Activated B cell treated with CpG ODN at 0.5 μM for 24 hours (primary cell): Measurements from ENCODE around the gene STXBP6. TPM values are rescaled to one million over a fixed set of nuclear protein-coding genes. Genes with fewer than 3 reads are reported as not detected.

Experiments used
- ATAC-seq: fragments of 200-7000 bp; cut with Tn5 transposase; one replicate; pipeline ENCODE4 v1.10.0; 2021; ENCODE audit warnings: low read depth, mild to moderate bottlenecking, moderate library complexity
- CTCF ChIA-PET: fragments of 350-600 bp; sonication (Branson Sonifier 250); formaldehyde crosslinking; loops from one replicate; lab custom pipeline; 2021; ENCODE audit warnings: antibody characterized with exemption; lab: Charles Lee
- POLR2A ChIA-PET: fragments of 350-600 bp; sonication (Branson Sonifier 250); formaldehyde crosslinking; loops from one replicate; lab custom pipeline; 2021; ENCODE audit warnings: antibody characterized with exemption; lab: Charles Lee
- DNase-seq: peaks from one replicate; pipeline ENCODE4 v3.0.0; 2022
- H3K27ac Mint-ChIP-seq: one replicate; pipeline ENCODE4 v1.8.0; 2020; ENCODE audit warnings: mixed read lengths
- H3K27me3 Mint-ChIP-seq: one replicate; pipeline ENCODE4 v1.8.0; 2021; ENCODE audit warnings: mixed read lengths
- H3K36me3 Mint-ChIP-seq: one replicate; pipeline ENCODE4 v1.8.0; 2021; ENCODE audit warnings: low read depth, mixed read lengths
- H3K4me1 Mint-ChIP-seq: one replicate; pipeline ENCODE4 v1.8.0; 2021; ENCODE audit warnings: mixed read lengths
- H3K4me3 Mint-ChIP-seq: one replicate; pipeline ENCODE4 v1.8.0; 2020; ENCODE audit warnings: mild to moderate bottlenecking, mixed read lengths
- H3K9me3 Mint-ChIP-seq: one replicate; pipeline ENCODE4 v1.8.0; 2020; ENCODE audit warnings: mixed read lengths
- intact Hi-C: fragments of 100-400 bp; cut with micrococcal nuclease; formaldehyde crosslinking; loops from one replicate; pipeline ENCODE4 v1.15.1; 2024
- total RNA-seq: library from RNA; stranded (reverse); gene quantifications from 2 replicates; pipeline ENCODE4 v1.2.3, GENCODE V29; 2022
- TF ChIP-seq, protein P1 (sequence below): fragments of 200-600 bp; IDR thresholded peaks from one replicate; pipeline ENCODE4 v1.8.0; 2022; ENCODE audit warnings: antibody characterized with exemption, mild to moderate bottlenecking

The STXBP6 gene
- total RNA-seq, 1 donor from 2014 or later = 0.22 TPM

DNA sequence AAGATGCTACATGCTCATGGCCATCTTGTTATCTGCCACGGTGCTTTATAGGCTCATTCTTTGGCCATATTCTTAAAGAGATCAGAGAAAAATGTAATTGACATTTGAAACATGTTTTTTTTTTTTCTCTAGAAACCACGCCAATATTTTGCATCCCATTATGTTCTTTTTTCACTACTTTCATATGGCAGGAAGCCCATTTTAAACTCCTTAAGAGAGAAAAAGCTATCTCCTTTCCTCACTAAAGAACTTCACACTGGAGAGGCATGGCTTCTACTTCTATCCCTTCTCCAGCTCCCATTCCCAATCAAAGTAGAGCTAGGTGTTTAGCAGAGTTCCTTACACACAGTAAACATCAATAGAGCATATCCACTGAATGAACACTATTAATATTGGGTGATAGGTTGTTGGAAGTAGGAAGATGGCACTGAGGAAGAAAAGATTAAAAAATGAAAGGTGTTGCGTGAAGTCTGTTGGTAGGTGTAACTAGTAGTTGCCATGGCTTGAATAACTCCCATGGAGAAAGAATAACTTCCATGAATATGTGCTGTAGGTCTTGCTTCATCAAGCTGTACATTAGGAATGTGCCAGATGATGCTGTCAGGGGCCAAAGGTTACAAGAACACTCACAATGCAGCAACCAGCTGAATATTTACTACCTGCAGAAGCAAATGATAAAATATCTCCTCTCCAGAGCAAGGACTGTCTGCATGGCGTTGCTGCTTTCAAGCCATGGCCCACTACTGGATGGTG is 178.8 kb downstream of the STXBP6 start:
- no peak overlapping the region for H3K27ac Mint-ChIP-seq
- H3K9me3 Mint-ChIP-seq = no peaks in the 10 kb centered on the region
- no peaks in the 10 kb centered on the region for H3K36me3 Mint-ChIP-seq
- TF ChIP-seq, protein P1, sequence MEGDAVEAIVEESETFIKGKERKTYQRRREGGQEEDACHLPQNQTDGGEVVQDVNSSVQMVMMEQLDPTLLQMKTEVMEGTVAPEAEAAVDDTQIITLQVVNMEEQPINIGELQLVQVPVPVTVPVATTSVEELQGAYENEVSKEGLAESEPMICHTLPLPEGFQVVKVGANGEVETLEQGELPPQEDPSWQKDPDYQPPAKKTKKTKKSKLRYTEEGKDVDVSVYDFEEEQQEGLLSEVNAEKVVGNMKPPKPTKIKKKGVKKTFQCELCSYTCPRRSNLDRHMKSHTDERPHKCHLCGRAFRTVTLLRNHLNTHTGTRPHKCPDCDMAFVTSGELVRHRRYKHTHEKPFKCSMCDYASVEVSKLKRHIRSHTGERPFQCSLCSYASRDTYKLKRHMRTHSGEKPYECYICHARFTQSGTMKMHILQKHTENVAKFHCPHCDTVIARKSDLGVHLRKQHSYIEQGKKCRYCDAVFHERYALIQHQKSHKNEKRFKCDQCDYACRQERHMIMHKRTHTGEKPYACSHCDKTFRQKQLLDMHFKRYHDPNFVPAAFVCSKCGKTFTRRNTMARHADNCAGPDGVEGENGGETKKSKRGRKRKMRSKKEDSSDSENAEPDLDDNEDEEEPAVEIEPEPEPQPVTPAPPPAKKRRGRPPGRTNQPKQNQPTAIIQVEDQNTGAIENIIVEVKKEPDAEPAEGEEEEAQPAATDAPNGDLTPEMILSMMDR = no peak
- no peaks in the 10 kb centered on the region for H3K4me1 Mint-ChIP-seq
- ATAC-seq (no peak), DNase-seq (no peak)
- ChIA-PET POLR2A (no interaction called here), CTCF (no interaction called here)
- H3K27me3 Mint-ChIP-seq = peaks cover 15% of the 10 kb centered on the region
- no peak overlapping the region for H3K4me3 Mint-ChIP-seq
- intact Hi-C loops = no loop called here

DNA sequence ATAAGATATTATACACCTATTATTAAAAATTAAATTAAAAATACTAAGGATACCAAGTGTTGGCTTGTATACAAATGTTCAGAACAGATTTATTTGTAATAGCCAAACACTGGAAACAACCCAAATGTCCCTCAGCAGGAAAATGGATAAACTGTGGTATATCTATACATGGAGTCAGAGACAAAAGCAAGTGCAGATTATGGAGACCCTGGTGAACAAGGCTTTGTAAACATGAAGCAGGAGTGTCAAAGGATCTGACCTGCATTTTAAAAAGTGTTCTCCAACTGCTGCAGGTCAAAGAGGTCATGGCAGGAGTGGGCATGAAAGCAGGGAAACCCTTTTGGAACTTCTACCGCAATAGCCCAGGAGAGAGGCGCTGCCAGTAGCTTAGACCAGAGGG is 181.6 kb downstream of the STXBP6 start:
- no peak for DNase-seq
- POLR2A ChIA-PET = no interaction called here
- intact Hi-C loops = no loop called here
- no peaks in the 10 kb centered on the region for H3K9me3 Mint-ChIP-seq
- peaks cover 9% of the 10 kb centered on the region for H3K27me3 Mint-ChIP-seq
- H3K4me3 Mint-ChIP-seq = no peak overlapping the region
- no peak for ATAC-seq
- no peaks in the 10 kb centered on the region for H3K36me3 Mint-ChIP-seq
- CTCF ChIA-PET = no interaction called here
- peaks cover 3% of the 10 kb centered on the region for H3K4me1 Mint-ChIP-seq
- TF ChIP-seq, protein P1 = no peak
- no peak overlapping the region for H3K27ac Mint-ChIP-seq

DNA sequence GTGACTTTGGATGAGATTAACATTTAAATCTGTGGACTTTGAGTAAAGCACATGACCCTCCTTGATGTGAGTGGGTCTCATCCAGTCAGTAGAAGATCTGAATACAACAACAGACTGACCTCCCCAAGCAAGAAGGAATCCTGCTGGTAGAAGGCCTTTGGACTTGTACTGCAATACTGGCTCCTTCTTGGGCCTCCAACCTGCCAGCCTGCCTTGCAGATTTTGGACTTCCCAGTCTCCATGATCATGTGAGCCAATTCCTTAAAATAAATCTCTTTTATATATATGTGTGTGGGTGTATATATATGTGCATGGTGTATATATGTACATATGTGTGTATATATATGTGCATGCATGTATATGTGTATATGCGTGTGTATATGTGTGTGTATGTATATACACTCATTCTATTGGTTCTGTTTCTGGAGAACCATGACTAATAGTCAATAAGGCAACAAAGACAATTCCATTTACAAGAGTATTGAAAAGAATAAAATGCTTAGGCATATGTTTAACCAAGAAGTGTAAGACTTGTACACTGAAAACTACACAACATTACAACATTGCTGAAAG is 183.8 kb downstream of the STXBP6 start:
- CTCF ChIA-PET = no interaction called here
- Mint-ChIP-seq H3K4me3 (no peak overlapping the region), H3K36me3 (no peaks in the 10 kb centered on the region), H3K4me1 (peaks cover 3% of the 10 kb centered on the region), H3K27ac (no peak overlapping the region), H3K9me3 (no peaks in the 10 kb centered on the region), H3K27me3 (peaks cover under 1% of the 10 kb centered on the region)
- DNase-seq (no peak), ATAC-seq (no peak)
- POLR2A ChIA-PET = no interaction called here
- intact Hi-C loops = no loop called here
- TF ChIP-seq, protein P1 = no peak

DNA sequence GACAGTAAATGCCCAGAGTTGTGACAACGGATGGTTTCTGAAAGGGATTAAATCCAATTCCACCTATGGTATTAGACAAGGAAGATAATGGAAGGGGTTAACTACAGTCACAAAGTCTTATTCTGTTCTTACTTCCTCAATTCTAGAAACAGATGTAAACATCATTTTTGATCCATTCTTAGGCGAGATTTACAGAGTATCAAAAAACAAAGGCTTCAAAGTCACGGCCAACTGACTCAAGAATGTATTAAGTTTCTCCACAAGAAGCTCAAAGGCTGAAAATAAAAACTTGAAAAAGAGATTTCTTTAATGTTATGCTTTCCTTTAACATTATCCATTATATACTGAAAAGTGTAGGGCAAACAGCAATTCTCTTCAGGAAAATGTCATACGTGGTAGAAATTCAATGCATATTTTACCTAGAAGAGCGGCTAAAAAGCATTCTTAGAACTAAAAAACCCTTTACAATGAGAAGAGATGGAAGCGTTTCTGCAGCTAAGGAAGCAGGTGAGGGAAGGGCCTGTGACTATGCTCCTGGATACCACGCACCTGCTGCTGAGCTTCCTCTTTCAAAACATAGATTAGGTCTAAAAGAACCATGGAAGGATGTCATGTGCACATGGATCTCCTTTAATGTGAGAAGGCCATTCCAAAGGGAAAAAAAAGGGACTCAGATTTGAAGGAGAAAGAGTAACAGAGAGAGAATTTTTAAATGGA is 185.8 kb downstream of the STXBP6 start:
- H3K9me3 Mint-ChIP-seq = no peaks in the 10 kb centered on the region
- H3K4me1 Mint-ChIP-seq = peaks cover 3% of the 10 kb centered on the region
- H3K27me3 Mint-ChIP-seq = peaks cover 5% of the 10 kb centered on the region
- intact Hi-C loops = no loop called here
- TF ChIP-seq, protein P1 = no peak
- H3K36me3 Mint-ChIP-seq = no peaks in the 10 kb centered on the region
- DNase-seq (no peak), ATAC-seq (no peak)
- ChIA-PET POLR2A (no interaction called here), CTCF (no interaction called here)
- H3K4me3 Mint-ChIP-seq = no peak overlapping the region
- H3K27ac Mint-ChIP-seq = no peak overlapping the region

DNA sequence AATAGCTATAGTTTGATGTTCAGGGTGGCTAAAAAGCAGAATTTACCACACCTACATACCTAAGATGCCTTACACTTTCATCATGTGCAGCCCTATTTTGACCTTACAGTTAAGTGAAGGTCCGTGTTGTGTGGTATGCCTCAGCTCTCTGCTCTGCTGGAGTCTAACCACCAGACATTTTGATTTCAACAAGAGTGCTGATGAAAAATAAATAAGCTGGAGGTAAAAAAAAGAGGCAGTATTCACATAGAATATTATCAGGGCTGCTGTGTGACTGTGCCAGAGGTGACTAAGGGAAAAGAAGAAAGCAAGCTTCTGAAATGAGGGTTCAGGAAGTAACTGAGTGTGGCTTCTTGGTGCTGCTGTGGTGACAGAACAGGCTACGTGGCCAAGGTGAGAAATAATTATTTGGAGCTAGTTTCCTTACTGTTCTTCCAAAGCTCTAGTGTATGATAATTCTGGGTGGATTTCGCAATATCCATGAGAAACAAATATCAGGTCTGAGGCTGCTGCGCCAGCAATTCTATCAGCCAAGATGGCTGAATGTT is 188.8 kb downstream of the STXBP6 start:
- TF ChIP-seq, protein P1 = no peak
- no peak for DNase-seq
- ChIA-PET POLR2A (no interaction called here), CTCF (no interaction called here)
- Mint-ChIP-seq H3K27ac (no peak overlapping the region), H3K4me3 (no peak overlapping the region), H3K4me1 (peaks cover 3% of the 10 kb centered on the region), H3K9me3 (no peaks in the 10 kb centered on the region), H3K27me3 (peaks cover 9% of the 10 kb centered on the region), H3K36me3 (no peaks in the 10 kb centered on the region)
- ATAC-seq = no peak
- intact Hi-C loops = no loop called here
